Left lobe of liver (tissue), 2 donors: Measurements from ENCODE around the gene FITM1. TPM values are rescaled to one million over a fixed set of nuclear protein-coding genes. Genes with fewer than 3 reads are reported as not detected.

Experiments
- ATAC-seq: fragments of 200-7000 bp; cut with Tn5 transposase; one replicate; pipeline ENCODE4 v1.9.1; 2020; ENCODE audit warnings: mild to moderate bottlenecking, moderate library complexity
- DNase-seq: peaks from one replicate; pipeline ENCODE4 v3.0.0-alpha.2; 2020; ENCODE audit warnings: low spot score
- total RNA-seq: library from RNA; stranded (reverse); gene quantifications from one replicate; pipeline ENCODE4 v1.2.1, GENCODE V29; 2021
- donor health status: DM: no; HTN: no; CAD: no; lungs with moderate emphysema.
- donor health status: DM: no; HTN: yes; CAD: no.

FITM1 gene
- total RNA-seq, 1 donor from 2014 or later: 34.9 TPM

DNA sequence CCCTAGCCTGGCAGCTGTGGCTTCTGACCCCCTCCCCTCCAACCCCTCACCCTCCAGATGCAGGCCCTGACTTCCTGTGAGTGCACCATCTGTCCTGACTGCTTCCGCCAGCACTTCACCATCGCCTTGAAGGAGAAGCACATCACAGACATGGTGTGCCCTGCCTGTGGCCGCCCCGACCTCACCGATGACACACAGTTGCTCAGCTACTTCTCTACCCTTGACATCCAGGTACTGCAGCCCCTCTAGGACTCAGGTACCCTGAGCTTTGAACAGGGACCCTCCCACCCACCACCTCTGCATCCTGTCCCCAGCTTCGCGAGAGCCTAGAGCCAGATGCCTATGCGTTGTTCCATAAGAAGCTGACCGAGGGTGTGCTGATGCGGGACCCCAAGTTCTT lies 24.6 kb downstream of the FITM1 start:
- no peak for DNase-seq
- ATAC-seq: no peak

DNA sequence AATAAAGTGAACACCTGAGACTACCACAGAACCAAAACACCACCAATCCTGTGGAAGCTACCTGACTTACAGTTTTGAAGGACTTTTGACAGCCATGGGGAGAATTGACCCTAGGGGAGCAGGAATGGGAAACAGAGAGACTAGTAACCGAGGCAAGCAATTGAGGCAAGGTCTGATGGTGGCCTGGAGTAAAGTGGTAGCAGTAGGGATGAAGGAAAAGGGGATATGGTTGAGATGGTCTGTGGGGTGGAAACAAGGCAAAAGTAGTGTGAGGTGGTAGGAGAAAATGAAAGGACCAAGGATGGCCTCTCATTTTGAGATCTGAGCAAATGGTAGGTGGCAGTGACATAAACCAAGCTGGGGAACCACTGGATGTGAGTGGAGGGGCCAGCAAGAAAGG lies 26.4 kb downstream of the FITM1 start:
- no peak for ATAC-seq
- no peak for DNase-seq

DNA sequence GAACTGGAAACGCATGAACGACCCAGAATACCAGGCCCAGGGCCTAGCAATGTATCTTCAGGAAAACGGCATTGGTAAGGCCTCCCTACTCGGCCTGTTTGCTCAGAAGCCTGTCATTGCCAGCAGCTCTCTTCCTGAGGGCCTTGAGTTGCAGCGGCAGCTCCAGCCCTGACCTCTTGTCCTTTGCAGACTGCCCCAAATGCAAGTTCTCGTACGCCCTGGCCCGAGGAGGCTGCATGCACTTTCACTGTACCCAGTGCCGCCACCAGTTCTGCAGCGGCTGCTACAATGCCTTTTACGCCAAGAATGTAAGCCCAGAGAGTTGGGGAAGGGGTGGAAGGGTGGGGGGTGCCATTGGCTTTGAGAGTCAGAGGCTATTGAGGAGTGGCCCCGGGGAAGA lies 26.9 kb downstream of the FITM1 start:
- no peak for ATAC-seq
- DNase-seq: no peak

DNA sequence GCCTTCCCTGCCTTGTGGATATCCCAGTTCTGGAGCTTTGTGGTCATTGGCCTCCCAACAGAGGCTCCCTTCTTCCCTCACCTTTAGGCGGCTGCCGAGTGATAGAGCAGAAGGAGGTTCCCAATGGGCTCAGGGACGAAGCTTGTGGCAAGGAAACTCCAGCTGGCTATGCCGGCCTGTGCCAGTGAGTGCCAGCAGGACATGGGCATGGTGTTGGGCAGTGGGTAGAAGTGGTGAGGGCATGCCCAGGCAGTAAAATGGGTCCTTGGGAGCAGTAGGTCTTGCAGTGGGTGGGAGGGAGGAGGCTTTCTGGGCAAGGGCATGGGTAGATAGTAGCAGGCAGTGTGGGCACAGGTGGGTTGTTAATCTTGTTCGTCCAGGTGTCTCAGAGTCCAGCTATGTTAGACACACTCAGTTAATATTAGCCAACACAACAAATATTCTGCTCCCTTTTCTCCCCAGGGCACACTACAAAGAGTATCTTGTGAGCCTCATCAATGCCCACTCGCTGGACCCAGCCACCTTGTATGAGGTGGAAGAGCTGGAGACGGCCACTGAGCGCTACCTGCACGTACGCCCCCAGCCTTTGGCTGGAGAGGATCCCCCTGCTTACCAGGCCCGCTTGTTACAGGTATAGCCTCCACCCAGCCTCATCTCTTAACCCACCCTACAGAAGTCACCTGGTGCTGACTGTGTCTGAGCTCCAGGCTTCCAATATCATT lies 29.5 kb downstream of the FITM1 start:
- DNase-seq (no peak), ATAC-seq (no peak)

DNA sequence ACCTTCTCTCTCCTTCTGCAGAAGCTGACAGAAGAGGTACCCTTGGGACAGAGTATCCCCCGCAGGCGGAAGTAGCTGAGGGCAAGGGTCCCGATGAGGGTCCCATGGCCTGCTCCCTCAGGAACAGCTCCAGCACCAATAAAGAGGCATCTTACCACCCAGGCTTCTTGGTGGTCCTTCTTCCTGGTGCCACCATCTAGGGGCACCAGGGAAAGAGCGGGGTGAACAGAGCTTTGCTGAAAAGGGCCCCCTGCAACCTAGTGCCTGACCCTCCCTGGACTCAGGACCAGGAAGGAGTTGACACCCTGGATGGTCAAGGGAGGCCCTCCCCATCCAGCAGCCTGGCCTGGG lies 30.0 kb downstream of the FITM1 start:
- DNase-seq (no peak), ATAC-seq (no peak)

DNA sequence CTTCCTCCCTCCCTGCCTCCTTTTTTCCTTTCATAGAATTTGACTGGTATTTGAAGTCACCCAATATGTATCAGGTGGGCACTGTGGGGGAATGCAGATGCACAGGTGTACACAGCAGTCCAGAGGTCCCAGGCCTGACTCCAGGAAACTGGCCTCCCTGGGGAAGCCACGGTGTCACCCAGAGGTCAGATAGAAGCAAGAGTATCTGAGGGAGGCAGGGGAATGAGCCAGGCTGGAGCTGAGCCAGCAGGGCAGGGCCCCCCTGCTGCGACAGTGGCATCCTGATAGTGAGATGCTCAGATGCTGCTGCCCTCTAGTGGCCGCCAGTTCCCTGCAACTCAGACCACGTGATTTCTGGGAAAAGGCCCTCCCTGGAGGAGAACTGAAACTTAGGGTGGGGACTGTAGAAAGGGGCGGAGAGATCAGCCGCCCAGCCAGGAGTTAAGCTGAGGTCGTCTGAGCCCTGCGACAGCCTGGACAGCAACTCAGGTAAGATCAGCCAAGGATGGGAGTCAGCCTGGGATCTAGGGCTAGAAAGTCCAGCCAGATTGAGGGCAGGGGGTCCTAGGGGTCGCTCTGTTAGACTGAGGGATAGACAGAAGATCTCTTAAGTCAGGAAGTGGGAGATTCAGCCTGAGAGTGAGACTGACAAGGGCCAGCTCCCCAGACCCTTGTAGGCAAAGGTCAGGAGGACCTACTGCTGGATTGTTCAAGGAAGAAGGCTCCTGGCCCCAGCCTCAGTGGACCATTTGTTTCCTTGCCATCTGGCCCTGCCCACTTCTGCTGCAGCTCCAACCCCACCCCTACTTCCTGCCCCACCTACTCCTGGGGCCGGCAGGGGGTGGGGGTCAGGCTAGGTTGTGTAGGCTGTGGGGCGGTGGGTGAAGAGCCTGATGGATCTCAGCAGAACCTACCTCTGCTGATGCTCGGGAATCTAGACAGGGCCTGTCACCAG lies 30.7 kb downstream of the FITM1 start, which contains the start of gene IRF9:
Gene IRF9, plus strand, starts transcription at position 416 of the 955 bp plus-strand sequence. CDS start 880 bp downstream, outside the sequence.
- peak; percentile 90 for ATAC-seq
- DNase-seq: peak; percentile 98

DNA sequence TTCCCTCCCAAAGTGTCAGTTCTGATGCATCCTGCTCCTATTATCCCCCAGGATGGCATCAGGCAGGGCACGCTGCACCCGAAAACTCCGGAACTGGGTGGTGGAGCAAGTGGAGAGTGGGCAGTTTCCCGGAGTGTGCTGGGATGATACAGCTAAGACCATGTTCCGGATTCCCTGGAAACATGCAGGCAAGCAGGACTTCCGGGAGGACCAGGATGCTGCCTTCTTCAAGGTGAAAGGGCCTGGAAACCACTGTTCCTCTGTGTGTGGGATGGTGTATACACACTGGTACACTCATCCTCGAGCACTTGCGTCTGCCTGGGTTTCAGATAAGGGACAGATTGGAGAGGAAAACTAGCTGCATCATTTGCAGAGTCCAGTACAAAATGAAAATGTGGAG lies 31.6 kb downstream of the FITM1 start:
- DNase-seq (no peak), ATAC-seq (no peak)

DNA sequence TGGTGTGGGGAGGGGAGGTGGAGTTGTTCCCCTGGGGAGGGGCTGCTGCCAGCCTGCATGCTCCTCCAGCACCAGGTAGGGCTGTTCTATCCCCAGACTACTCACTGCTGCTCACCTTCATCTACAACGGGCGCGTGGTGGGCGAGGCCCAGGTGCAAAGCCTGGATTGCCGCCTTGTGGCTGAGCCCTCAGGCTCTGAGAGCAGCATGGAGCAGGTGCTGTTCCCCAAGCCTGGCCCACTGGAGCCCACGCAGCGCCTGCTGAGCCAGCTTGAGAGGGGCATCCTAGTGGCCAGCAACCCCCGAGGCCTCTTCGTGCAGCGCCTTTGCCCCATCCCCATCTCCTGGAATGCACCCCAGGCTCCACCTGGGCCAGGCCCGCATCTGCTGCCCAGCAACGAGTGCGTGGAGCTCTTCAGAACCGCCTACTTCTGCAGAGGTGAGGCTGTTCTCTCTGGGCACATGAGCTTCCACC lies 34.1 kb downstream of the FITM1 start:
- DNase-seq (no peak), ATAC-seq (no peak)

DNA sequence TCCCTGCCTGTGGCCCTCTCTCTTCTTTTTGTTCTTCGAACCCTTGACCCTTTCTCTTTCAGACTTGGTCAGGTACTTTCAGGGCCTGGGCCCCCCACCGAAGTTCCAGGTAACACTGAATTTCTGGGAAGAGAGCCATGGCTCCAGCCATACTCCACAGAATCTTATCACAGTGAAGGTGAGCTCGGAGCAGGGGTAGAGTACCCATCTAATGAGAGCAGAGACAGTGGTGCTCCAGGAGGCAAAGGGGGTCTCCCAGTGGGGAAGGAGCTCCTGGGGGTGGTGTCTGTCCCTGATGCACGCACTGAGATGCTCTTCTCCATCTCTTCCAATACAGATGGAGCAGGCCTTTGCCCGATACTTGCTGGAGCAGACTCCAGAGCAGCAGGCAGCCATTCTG lies 35.3 kb downstream of the FITM1 start:
- ATAC-seq: no peak
- no peak for DNase-seq

DNA sequence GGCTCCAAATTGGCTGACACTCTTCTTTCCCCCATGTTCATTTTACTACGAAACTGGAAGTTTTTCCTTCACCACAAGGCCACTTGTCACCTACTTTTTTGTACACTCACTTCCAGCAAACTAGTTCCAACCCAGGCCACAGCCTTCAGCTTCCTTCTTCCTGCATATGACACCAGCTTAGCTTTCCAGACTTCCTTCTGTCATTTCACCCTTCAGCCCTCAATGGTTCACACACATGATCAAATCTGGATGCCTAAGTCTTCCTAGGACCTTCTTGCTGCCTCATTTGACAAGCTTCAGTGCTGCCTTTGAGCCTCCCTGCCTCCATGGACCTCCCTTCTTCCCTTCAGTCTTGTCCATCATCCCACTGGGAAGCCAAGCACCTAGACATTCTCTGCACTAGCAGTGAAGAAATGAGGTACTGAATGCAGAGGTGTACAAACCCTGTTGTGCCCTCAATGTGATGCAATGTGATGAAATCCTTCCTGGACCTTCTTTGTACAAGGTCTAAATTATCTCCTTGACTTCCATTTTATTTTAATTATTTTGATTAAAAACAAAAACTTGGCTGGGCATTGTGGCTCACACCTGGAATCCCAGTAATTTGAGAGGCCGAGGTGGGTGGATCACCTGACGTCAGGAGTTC lies 37.1 kb downstream of the FITM1 start:
- ATAC-seq: no peak

DNA sequence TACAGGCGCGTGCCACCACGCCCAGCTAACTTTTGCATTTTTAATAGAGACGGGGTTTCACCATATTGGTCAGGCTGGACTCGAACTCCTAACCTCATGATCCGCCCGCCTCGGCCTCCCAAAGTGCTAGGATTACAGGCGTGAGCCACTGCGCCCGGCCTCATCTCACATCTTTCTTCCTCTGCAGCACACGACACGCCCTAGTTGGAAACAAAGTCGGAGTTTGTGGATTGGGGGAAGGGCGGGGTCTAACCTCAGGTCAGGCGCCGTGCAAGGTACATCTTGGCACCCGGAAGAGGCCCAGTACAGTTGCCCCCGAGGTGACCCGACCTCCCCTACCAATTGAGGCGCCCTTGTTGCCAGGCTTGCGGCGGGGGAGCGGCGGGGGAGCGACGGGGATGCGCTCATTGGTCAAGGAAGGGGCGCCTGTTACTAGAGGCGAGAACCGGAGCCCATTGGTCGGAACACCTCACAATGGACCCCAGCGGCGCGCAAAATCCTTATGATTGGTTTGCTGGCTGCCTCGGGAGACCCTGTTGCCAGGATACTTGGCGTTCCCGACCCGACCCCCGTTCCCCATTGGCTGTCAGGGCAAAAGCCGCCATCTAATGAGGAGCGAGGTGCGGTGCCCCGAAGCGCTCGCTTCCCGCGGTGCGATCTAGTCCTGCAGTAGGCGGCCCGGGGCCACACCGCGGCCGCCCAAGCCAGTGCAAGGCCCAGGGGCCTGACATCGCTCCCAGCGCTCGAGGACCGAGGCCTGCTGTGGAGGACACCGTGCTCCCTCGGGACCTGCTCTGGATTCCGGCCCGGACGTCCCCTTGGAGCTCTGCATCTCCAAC lies 41.2 kb downstream of the FITM1 start, which contains the start of gene REC8:
Gene REC8, plus strand, starts transcription at position 659 of the 839 bp plus-strand sequence. CDS start 473 bp downstream, outside the sequence.
- ATAC-seq: peak; percentile 50
- no peak for DNase-seq

More for the DNA sequence above, 37.1 kb downstream of the FITM1 start:
- DNase-seq: no peak

DNA sequence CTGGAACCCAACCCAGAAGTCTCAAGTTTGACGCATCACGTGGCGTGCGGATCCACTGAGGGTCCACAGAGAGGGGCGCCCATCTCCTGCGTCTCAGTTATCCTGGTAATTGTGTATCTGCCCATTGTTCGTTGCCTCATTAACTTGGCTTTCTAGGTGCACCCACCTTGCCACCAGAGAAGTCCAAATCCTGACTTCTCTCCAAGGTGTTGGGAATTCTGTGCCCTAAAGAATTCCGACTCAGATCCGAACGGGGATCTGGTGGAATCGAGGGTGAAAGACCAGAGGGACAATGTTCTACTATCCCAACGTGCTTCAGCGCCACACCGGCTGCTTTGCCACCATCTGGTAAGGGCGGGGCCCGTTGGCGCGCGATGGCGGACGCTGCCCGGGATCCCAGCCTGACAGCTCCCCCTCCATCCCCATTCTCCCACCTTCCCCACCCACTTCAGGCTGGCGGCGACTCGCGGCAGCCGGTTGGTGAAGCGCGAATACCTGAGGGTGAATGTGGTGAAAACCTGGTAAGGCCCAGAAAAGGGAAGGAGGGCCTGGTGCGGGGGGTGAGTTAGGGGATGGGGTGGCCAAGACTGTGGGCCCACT lies 41.9 kb downstream of the FITM1 start:
- ATAC-seq (no peak), DNase-seq (no peak)

DNA sequence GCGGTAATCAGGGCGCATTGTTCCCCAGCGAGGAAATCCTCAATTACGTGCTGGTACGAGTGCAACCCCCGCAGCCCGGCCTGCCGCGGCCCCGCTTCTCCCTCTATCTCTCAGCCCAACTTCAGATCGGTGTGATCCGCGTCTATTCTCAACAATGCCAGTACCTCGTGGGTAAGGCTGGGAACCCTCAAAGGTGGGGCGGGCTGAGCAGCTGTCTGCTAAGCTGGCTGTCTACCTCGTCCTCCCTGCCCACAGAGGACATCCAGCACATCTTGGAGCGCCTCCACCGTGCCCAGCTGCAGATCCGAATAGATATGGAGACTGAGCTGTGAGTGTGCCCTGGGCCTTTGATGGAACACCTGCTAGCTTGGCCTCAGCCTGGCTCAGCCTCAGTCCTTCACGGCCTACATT lies 42.4 kb downstream of the FITM1 start:
- DNase-seq (no peak), ATAC-seq (no peak)

DNA sequence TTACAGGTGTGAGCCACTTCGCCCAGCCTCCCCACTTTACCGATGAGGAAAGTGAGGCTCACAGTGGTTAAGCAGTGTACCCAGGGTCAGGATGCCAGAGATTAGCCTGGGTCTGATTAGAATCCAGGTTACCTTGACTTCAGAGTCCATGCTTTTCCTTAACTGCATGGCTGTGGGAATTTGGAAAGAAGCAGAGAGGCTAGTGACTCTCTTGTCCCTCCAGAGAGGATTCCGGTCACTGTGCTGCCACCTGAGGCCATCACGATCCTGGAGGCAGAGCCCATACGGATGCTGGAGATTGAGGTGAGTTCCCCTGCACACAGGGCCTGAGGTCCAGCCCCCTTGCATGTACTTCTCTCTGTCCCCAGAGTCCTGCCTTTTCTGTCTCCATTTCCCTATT lies 46.1 kb downstream of the FITM1 start:
- ATAC-seq (no peak), DNase-seq (no peak)

DNA sequence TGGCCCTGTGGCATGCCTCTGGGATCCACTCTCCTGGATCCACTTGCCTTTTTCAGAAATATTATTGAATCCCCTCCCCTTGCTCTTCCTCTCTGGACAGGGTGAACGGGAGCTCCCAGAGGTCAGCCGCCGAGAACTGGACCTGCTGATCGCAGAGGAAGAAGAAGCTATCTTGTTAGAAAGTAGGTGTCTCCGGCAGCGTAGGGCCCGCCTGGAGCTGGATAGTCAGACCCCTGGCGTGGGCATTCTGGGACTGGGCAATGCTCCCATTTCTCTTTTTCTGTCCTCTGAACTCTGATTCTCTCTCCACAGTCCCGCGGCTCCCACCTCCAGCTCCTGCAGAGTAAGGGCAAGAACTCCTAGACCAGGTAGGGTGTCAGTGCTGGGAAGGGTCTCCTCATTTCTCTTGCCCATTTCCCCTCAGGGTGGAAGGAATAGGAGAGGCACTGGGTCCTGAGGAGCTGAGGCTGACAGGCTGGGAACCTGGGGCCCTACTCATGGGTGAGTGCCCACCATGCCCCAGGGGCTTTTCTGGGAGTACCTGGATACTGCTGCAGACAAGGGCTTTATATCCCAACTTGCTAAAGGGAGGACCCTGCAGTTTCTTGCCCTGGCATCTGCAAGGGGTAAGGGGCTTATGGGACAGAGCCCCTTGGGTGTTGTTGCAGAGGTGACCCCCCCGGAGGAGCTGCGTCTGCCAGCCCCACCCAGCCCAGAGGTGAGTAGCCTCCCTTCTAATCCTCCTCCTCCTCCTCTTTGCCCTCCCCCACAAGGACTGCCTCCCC lies 46.8 kb downstream of the FITM1 start:
- DNase-seq (no peak), ATAC-seq (no peak)

DNA sequence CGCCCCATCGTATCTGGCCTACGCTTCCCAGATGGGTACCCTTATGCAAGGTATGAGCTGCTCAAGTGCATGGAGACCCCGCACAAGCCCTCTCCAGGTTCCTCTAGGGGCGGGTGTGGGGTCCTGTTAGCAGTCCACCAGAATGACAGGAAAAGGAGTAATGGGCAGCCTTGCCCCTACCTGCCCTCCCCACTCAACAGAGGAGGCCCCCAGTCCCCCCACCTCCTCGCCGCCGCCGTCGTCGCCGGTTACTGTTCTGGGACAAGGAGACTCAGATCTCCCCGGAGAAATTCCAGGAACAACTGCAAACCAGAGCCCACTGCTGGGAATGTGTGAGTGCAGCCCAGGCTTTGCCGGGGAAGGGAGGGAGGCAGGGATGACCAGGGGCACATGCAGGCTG lies 47.4 kb downstream of the FITM1 start:
- no peak for ATAC-seq
- DNase-seq: no peak

DNA sequence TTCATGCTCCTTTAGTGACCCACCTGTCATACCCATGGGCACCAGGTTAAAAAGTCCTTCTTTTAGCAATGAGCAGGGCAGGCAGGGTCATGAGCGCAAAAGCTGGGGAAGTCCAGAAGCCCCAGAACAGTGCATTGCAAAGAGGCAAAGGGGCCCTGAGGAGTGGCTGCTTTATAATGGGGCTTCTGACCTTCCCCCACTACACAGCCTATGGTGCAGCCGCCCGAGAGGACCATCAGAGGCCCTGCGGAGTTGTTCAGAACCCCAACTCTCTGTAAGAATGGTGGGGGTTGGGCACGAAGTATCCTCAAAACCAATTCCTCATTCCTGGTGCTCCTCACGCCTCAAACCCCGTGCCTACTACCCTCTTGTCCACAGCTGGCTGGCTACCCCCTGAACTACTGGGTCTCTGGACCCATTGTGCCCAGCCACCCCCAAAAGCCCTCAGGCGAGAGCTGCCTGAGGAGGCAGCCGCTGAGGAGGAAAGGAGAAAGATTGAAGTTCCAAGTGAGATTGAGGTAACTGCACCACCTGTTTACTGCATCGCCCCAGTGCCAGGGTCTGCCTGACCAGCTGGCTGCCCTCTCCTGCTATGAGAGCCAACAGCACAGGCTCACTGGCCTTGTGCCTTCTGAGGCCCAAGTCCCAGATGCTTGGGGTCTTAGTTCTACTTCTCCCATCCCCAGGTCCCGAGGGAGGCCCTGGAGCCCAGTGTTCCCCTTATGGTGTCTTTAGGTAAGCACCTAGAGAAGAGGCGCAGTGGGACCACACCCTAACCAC lies 48.1 kb downstream of the FITM1 start:
- DNase-seq (peak; percentile 65), ATAC-seq (peak; percentile 59)

DNA sequence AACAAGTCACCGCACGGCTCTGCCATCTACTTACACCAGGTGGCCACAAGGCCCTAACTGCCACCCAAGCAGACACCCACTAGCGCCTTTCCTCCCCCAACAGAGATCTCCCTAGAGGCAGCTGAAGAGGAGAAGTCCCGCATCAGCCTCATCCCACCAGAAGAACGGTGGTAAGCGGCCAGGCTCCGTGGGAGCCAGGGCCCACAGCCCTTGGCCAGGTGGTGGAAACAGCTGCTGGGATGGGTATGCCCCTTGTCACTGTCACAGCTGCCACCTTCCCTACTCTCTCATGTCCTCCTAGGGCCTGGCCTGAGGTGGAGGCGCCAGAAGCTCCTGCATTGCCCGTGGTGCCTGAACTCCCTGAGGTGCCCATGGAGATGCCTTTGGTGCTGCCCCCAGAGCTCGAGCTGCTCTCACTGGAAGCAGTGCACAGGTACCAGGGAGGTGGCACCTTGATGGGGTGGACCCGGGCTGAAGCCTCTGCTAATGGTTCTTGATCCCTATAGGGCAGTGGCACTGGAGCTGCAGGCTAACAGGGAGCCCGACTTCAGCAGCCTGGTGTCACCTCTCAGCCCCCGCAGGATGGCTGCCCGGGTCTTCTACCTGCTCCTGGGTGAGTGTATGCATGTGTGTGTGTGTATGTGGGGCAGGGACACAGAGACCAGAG lies 49.0 kb downstream of the FITM1 start:
- ATAC-seq (peak; percentile 3), DNase-seq (no peak)
